NCI-H345 treated with DMSO at 0.1 percent for 48 hours (cell line): ENCODE measurements around the gene SMTNL2.
"Not testable (repeated sequence)": the region's sequence is repeated elsewhere in the genome, so short reads cannot be mapped to it uniquely, and the experiment has no call there.

Source experiments
- DNase-seq: peaks from one replicate; lab custom pipeline; 2025; ENCODE audit not compliant: unreplicated experiment; lab: John Stamatoyannopoulos, UW

SMTNL2 gene

DNA sequence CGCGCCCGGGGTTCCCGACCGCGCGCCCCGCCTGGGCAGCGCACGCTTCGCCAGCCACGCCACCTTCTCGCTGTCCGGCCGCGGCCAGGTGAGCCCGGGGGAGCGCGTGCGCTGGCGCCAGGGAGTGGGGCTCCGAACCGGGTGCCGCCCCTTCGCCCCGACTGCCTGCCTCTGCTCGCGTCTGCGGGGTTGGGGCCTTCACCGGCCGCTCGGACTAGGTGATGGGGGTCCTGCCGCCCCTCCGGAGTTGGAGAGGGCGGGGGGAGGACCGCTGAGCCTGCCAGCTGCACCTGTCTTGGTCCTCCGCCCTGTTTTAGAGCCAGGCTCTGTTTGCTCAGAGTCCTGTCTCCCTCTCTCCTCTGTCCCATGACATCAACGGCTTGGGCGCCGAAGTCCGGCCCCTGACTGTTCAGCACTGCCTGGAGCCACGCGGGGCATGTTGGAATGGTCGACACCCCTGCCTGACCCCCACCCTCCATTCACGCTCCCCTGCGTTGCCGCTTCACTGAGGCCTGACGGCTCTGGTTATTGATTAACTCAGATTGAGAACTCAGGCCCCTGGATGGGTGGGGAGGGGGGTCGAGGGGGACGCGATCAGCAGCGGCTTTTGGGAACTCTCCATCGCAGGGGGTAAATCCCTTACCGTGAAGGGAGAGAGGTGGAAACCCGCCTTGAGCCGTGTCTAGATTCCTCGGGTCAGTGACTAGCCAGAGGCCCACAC lies 748 bp downstream of the SMTNL2 start:
- DNase-seq = no peak

- DNase-seq = no peak
Measured at GRCh38 chr17:4585638-4585994, 1.3 kb downstream of the SMTNL2 start.

- no peak for DNase-seq
Measured at GRCh38 chr17:4586043-4586442, 1.7 kb downstream of the SMTNL2 start.

DNA sequence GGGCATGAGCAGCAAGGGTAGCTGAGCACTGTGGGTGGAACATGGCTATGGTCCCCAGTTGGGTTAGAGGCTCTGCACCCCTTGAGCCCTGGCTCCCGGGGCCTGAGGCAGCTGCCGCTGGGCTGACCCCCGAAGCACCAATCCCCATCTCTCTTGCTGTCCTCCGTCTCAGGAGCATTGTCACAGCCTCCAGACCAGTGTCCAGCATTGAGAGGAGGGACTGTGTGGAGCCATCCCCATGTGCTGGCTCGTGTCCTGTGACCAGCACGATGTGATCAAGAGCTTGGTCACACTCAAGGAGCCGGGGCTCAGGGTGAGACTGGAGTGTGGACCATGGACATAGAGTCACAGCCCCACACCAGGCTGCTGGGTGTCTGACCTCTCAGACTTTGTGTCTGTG lies 2.9 kb downstream of the SMTNL2 start:
- no peak for DNase-seq

DNA sequence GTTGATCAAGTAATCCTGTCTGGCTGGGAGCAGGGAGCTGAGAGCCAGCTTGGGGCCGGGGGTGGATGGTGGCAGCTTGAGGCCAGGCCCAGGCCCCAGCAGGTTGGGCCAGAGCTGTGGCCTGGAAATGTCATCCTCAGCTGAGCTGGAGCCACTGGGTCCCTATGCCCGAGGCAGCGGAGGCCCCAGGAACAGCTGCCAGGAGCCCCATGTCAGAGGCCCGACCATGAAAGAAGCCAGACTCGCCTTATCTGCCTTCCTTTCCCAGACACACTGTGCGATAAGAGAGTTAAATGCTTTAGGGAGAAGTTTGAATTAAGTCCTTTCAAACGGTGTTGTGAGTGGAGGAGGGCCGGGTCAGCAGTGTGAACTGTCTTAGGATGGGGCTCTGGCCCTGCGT lies 3.5 kb downstream of the SMTNL2 start:
- DNase-seq = no peak

DNA sequence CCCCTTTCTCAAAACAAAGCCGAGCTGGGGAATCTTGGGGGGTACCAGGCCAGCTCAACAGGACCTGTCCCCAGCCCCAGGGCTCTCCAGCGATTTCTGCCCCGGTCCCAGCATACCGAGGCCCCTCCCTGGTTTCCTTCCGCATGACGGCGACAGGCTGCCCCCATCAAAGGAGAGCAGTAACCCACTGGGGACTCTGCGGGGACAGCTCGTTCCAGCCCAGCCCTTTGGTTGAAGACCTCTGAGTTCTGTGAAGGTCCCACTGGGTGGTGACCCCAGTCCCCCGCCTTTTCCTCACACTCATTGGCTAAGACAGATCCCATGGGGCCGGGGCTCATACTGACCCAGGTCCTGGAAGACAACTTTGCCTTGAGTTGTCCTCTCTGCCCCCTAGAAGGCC lies 4.1 kb downstream of the SMTNL2 start:
- DNase-seq = no peak

DNA sequence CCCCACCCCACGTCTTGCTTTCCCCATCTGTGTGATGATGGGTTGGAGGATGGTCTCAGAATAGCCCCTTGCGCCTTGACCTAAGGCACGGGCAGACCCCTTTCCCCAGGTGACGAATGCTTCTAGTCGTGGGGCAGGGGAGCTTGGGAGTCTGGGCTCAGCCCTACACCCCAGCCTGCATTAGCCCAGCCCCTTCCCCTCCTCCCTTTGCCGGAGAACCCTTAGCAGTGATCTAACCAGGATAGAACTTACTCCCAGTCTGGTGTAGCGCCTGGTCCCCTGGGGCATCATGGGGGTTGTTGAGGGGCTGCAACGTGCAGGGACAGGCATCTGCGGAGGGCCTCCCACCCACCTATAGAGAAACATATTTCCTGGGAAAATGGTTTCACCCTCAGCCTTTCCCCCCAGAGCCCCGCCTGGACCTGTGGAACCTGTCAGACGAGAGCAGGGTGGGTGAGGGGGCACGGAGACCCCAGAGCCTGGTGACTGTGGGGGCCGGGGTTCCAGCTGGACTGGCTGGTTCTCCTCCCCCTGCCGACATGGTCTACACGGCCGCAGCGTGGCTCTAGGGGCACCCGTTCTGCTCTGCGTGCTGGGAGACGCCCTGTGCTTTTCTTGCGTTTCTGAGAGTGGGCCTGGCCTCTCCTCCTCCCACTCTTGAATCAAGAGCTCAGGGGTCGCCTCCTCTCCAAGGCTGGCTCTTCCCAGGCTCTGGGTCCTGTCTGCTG lies 4.7 kb downstream of the SMTNL2 start:
- DNase-seq = no peak

DNA sequence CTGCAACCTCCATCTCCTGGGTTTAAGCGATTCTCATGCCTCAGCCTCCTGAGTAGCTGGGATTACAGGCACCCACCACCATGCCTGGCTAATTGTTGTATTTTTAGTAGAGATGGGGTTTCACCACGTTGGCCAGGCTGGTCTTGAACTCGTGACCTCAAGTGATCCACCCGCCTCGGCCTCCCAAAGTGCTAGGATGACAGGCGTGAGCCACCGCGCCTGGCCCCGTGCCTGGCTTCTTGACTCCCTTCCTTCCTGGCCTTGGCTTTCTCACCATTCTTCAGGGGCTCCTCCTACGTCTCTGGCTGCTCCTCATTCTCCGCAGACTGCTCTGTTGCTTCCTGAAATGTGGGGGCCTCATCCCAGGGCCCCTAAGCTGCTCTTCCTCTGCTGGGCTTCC lies 5.7 kb downstream of the SMTNL2 start:
- DNase-seq = not testable (repeated sequence)

DNA sequence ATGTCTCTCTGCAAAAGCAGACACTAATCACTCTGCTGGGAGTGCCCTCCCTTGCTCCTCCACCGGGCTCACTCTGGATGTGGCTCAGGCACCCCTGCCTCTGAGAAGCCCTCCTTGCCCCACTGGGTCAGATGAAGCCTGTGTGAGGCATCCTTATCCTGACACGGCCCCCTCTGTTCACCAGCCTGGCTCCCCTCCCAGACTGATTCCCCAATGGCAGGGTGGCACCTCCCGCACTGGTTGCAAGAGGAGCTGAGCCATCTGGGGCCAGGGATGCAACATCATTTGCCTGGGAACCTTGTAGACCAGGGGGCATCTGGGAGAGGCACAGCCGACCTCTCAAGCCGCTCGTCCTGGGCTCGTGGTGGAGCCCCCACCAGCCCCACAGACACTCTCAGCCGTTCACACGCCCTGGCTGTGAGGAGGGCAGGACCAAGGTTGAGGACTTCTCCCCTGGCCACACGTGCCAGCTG lies 6.7 kb downstream of the SMTNL2 start:
- no peak for DNase-seq

GRCh38 chr17:4591529-4591928 lies 7.2 kb downstream of the SMTNL2 start:
- DNase-seq = no peak

GRCh38 chr17:4592240-4593005 lies 8.1 kb downstream of the SMTNL2 start:
- no peak for DNase-seq

GRCh38 chr17:4593021-4593421 lies 8.7 kb downstream of the SMTNL2 start:
- DNase-seq = no peak

DNA sequence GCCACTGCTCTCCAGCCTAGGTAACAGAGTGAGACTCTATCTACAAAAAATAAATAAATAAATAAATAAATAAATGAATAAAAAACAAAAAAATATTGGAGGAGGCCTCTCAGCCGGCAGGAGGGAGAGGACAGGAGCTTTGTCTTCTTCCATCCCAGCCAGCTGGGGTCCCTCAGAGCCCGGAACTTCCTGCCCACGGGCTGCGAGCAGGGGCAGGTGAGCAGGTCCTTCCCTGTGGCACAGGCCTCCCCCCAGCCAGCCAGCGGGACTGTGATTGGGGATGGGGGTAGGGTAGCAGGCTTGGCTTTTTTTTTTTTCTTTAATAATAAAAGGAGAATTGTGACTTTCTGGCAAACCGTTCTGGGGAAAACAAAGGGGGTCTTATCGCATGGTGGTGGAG lies 10.1 kb downstream of the SMTNL2 start:
- no peak for DNase-seq

- no peak for DNase-seq
Measured at GRCh38 chr17:4594931-4595684, 10.8 kb downstream of the SMTNL2 start.

- not testable (repeated sequence) for DNase-seq
Measured at GRCh38 chr17:4595685-4596342, 11.5 kb downstream of the SMTNL2 start.

DNA sequence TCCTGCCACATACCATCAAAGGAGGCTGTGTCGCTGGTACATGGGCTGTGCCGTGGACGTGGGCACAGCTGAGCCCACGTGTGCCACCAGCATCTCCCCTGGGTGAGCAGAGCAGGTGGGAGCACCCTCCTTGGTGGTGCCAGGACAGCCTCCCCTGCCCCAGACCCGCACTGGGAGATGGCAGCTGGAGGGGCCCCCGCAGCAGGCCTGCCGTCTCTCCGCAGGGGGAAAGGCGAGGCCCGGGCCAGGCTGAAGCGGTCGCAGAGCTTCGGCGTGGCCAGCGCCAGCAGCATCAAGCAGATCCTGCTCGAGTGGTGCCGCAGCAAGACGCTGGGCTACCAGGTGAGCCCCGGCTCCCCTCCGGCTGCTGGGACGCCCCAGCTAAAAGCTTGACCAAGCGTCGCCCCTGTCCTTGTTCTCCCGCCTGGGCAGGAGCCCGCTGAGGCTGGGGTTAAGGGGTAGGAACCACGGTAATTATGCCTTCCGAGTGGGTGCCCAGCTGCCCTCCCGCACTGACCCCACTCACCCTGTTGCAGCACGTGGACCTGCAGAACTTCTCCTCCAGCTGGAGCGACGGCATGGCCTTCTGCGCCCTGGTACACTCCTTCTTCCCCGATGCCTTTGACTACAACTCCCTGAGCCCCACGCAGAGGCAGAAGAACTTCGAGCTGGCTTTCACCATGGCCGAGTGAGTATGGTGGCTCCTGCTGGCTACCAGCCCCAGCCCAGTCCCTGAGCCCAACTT lies 12.5 kb downstream of the SMTNL2 start:
- no peak for DNase-seq

- no peak for DNase-seq
Measured at GRCh38 chr17:4597975-4598374, 13.6 kb downstream of the SMTNL2 start.

- DNase-seq = no peak
Measured at GRCh38 chr17:4598776-4599504, 14.6 kb downstream of the SMTNL2 start.
